H1 (cell line): ENCODE measurements around the gene TXNDC8.

Experiments
- CHD1 ChIP-seq: IDR thresholded peaks from 2 replicates; pipeline ENCODE4 v1.6.1; 2012; ENCODE audit warnings: low read depth, low read length, improper control_type of control experiment
- CHD2 ChIP-seq: IDR thresholded peaks from 2 replicates; pipeline ENCODE4 v1.6.1; 2012; ENCODE audit warnings: low read length, improper control_type of control experiment
- CTCF ChIP-seq, 3 experiments: IDR thresholded peaks; 1 replicate in 2 of 3; 2 replicates in 1 of 3; pipeline versions ENCODE4 v1.5.1 to v1.6.1; 2011; ENCODE audit warnings: low read length in 3 of 3, mild to moderate bottlenecking in 3 of 3, inconsistent platforms in 2 of 3, low read depth in 1 of 3, moderate library complexity in 1 of 3; ENCODE audit not compliant: insufficient read depth in 1 of 3; ENCODE audit errors: control extremely low read depth in 1 of 3
- EP300 ChIP-seq, 2 experiments: IDR thresholded peaks; 1 replicate in 1 of 2; 2 replicates in 1 of 2; pipeline ENCODE4 v1.6.1; 2011 to 2012; ENCODE audit warnings: low read depth in 2 of 2, low read length in 2 of 2, mild to moderate bottlenecking in 2 of 2, borderline replicate concordance in 1 of 2, inconsistent platforms in 1 of 2, moderate library complexity in 1 of 2
- EZH2 ChIP-seq: fragments of 200-600 bp; sonication (generic); IDR thresholded peaks from 2 replicates; pipeline ENCODE4 v1.7.1; 2012; ENCODE audit warnings: low read depth, mild to moderate bottlenecking, moderate library complexity, low read length, inconsistent platforms; ENCODE audit not compliant: severe bottlenecking
- GTF2F1 ChIP-seq: IDR thresholded peaks from 2 replicates; pipeline ENCODE4 v1.6.1; 2012; ENCODE audit warnings: low read depth, low read length, improper control_type of control experiment, borderline replicate concordance
- KDM1A ChIP-seq: fragments of 200-600, 300-600 bp; sonication (generic); IDR thresholded peaks from 2 replicates; pipeline ENCODE4 v1.7.1; 2016; ENCODE audit warnings: mild to moderate bottlenecking, low read length, borderline replicate concordance
- POLR2A ChIP-seq, 2 experiments: IDR thresholded peaks; 1 replicate in 1 of 2; 2 replicates in 1 of 2; pipeline ENCODE4 v1.6.1; 2011; ENCODE audit warnings: low read depth in 2 of 2, low read length in 2 of 2, mild to moderate bottlenecking in 2 of 2; ENCODE audit errors: control extremely low read depth in 1 of 2
- TEAD4 ChIP-seq: IDR thresholded peaks from 2 replicates; pipeline ENCODE4 v1.6.1; 2012; ENCODE audit warnings: low read depth, low read length, inconsistent platforms, mixed read lengths

- TF ChIP-seq EZH2: no peak
- TF ChIP-seq CTCF (IDR thresholded peaks at IDR 0.05; ENCODE audit: control extremely low read depth in 1 of 3, insufficient read depth in 1 of 3, low read depth in 1 of 3, low read length in 3 of 3): no peak
- no peak for TF ChIP-seq TEAD4
- TF ChIP-seq KDM1A: no peak
- no peak for TF ChIP-seq CHD2
- TF ChIP-seq POLR2A (IDR thresholded peaks at IDR 0.05; ENCODE audit: control extremely low read depth in 1 of 2, low read depth in 2 of 2, low read length in 2 of 2): no peak
- TF ChIP-seq EP300 (IDR thresholded peaks at IDR 0.05; ENCODE audit: borderline replicate concordance in 1 of 2, low read depth in 2 of 2, low read length in 2 of 2): no peak
- TF ChIP-seq GTF2F1: no peak
- no peak for TF ChIP-seq CHD1
Measured at GRCh38 chr9:110255463-110256379, 81.9 kb downstream of the TXNDC8 start.
